CD4-positive, alpha-beta memory T cell (primary cell): ENCODE results near the gene STAT2. TPM values are rescaled to one million over a fixed set of nuclear protein-coding genes. Genes with fewer than 3 reads are reported as not detected.
A peak's percentile ranks its signal among the peaks of the same experiment; 100 is the strongest.
"Not testable (repeated sequence)": the region's sequence is repeated elsewhere in the genome, so short reads cannot be mapped to it uniquely, and the experiment has no call there.

Source experiments
- CTCF ChIA-PET: fragments of 350-600 bp; sonication (Branson Sonifier 250); formaldehyde crosslinking; loops from one replicate; lab custom pipeline; 2021; ENCODE audit warnings: inconsistent platforms; ENCODE audit not compliant: partially characterized antibody; lab: Charles Lee
- POLR2A ChIA-PET: fragments of 350-600 bp; sonication (Branson Sonifier 250); formaldehyde crosslinking; loops from one replicate; lab custom pipeline; 2021; ENCODE audit not compliant: partially characterized antibody; lab: Charles Lee
- DNase-seq, 5 donors: peaks; one replicate each; pipeline versions ENCODE4 v3.0.0 to v3.0.0-alpha.2; 2020 to 2022; ENCODE audit warnings: mixed read lengths in 1 of 5
- H3K27ac ChIP-seq: one replicate; pipeline ENCODE4 v1.7.0; 2013; ENCODE audit warnings: low read depth, low read length
- H3K27me3 ChIP-seq: 2 replicates; pipeline ENCODE4 v1.7.0; 2013; ENCODE audit warnings: mild to moderate bottlenecking, low read length, moderate library complexity; ENCODE audit not compliant: insufficient read depth
- H3K36me3 ChIP-seq: 2 replicates; pipeline ENCODE4 v1.7.0; 2013; ENCODE audit warnings: mild to moderate bottlenecking, low read length, moderate library complexity; ENCODE audit not compliant: insufficient read depth
- H3K4me1 ChIP-seq: 2 replicates; pipeline ENCODE4 v1.7.0; 2013; ENCODE audit warnings: mild to moderate bottlenecking, low read length, moderate library complexity; ENCODE audit not compliant: insufficient read depth
- H3K4me3 ChIP-seq, 2 donors: one replicate each; pipeline ENCODE4 v1.7.0; 2013; ENCODE audit warnings: low read length in 2 of 2, mild to moderate bottlenecking in 1 of 2
- H3K9me3 ChIP-seq, 2 donors: one replicate each; pipeline ENCODE4 v1.7.0; 2013; ENCODE audit warnings: low read length in 2 of 2, control low read depth in 1 of 2; ENCODE audit not compliant: control insufficient read depth in 1 of 2
- H3K27ac Mint-ChIP-seq, 7 donors: one replicate each; pipeline ENCODE4 v1.8.0; 2020 to 2021; ENCODE audit warnings: mixed read lengths in 7 of 7, mild to moderate bottlenecking in 6 of 7, inconsistent platforms in 3 of 7, moderate library complexity in 3 of 7
- H3K27me3 Mint-ChIP-seq, 2 donors: one replicate each; pipeline ENCODE4 v1.8.0; 2020 to 2021; ENCODE audit warnings: mixed read lengths in 2 of 2
- H3K36me3 Mint-ChIP-seq, 2 donors: one replicate each; pipeline ENCODE4 v1.8.0; 2020 to 2021; ENCODE audit warnings: mixed read lengths in 2 of 2, inconsistent platforms in 1 of 2, mild to moderate bottlenecking in 1 of 2
- H3K4me1 Mint-ChIP-seq, 4 donors: one replicate each; pipeline ENCODE4 v1.8.0; 2020 to 2021; ENCODE audit warnings: mixed read lengths in 4 of 4, mild to moderate bottlenecking in 1 of 4
- H3K4me3 Mint-ChIP-seq, 8 donors: one replicate each; pipeline ENCODE4 v1.8.0; 2020 to 2021; ENCODE audit warnings: mixed read lengths in 8 of 8, mild to moderate bottlenecking in 7 of 8, moderate library complexity in 6 of 8, inconsistent platforms in 3 of 8
- H3K9me3 Mint-ChIP-seq, 8 donors: one replicate each; pipeline ENCODE4 v1.8.0; 2020 to 2021; ENCODE audit warnings: mixed read lengths in 8 of 8, mild to moderate bottlenecking in 5 of 8, inconsistent platforms in 3 of 8, moderate library complexity in 1 of 8
- intact Hi-C: fragments of 100-400 bp; cut with micrococcal nuclease; formaldehyde crosslinking; loops from one replicate; pipeline ENCODE4 v1.15.1; 2023
- polyA plus RNA-seq, 2 donors: library from polyadenylated mRNA; unstranded; fragments of 300-500 nt; fragmentation: Illumina TruSeq; gene quantifications; one replicate each; pipeline ENCODE4 v1.2.3, GENCODE V29; 2021
- total RNA-seq, 2 experiments: library from RNA; stranded (reverse); gene quantifications; one replicate each; pipeline ENCODE4 v1.2.3, GENCODE V29; 2021

The STAT2 gene
- total and polyA plus RNA-seq, 4 experiments from 2014 or later, result 74.4 to 193 (median 136) TPM

GRCh38 chr12:56332512-56333196 lies 27.3 kb downstream of the STAT2 start:
- peak overlapping the region; percentile 99 to 100 (median 100) for H3K27ac Mint-ChIP-seq
- Histone ChIP-seq H3K4me3 (peak overlapping the region; percentile 69 to 83), H3K9me3 (no peaks in the 10 kb centered on the region), H3K27ac (peak overlapping the region; percentile 99), H3K4me1 (peaks cover 25% of the 10 kb centered on the region), H3K36me3 (no peaks in the 10 kb centered on the region), H3K27me3 (no peaks in the 10 kb centered on the region)
- peaks cover 0 to 3% (median 0%) of the 10 kb centered on the region in 8 donors for H3K9me3 Mint-ChIP-seq
- intact Hi-C loops, result loop anchor here (1.0 kb wide), 1 partner anchor 16 kb away; no protein-coding TSS in a partner anchor
- peaks cover 0 to 2% of the 10 kb centered on the region in 2 donors for H3K27me3 Mint-ChIP-seq
- H3K36me3 Mint-ChIP-seq, result peaks cover 11 to 24% of the 10 kb centered on the region in 2 donors
- ChIA-PET CTCF (interaction anchor here (0.6 to 4.1 kb wide), 9 partner anchors 12 to 687 kb away, joined by 3 to 24 read pairs (median 4); partner anchors contain the start of genes CNPY2, RNF41 and STAT2), POLR2A (interaction anchor here (0.8 to 14.4 kb wide), 17 partner anchors 10 to 603 kb away, joined by 3 to 264 read pairs (median 5); partner anchors contain the start of genes ANKRD52, APOF, CNPY2 and CS)
- DNase-seq, result no peak
- peaks cover 15 to 38% (median 22%) of the 10 kb centered on the region in 4 donors for H3K4me1 Mint-ChIP-seq
- H3K4me3 Mint-ChIP-seq, result peak overlapping the region; percentile 89 to 99 (median 94)

- ChIA-PET CTCF (no interaction called here), POLR2A (interaction anchor here (0.6 to 1.3 kb wide), 2 partner anchors 15 to 402 kb away, joined by 3 read pairs; partner anchors contain the start of gene CNPY2)
- Mint-ChIP-seq H3K9me3 (peaks cover 0 to 3% (median 0%) of the 10 kb centered on the region in 8 donors), H3K36me3 (peaks cover 22 to 37% of the 10 kb centered on the region in 2 donors), H3K27ac (peak overlapping the region in 5 of 7 donors; percentile 1 to 74 (median 43)), H3K4me1 (peaks cover 15 to 27% (median 20%) of the 10 kb centered on the region in 4 donors), H3K27me3 (peaks cover 0 to 2% of the 10 kb centered on the region in 2 donors), H3K4me3 (peak overlapping the region in 4 of 8 donors; percentile 2 to 44 (median 21))
- peaks cover 20% of the 10 kb centered on the region for H3K4me1 ChIP-seq
- no peak for DNase-seq
- H3K27me3 ChIP-seq, result no peaks in the 10 kb centered on the region
- peaks cover 12% of the 10 kb centered on the region for H3K36me3 ChIP-seq
- no peaks in the 10 kb centered on the region for H3K9me3 ChIP-seq
- no peak overlapping the region for H3K27ac ChIP-seq
- no peak overlapping the region for H3K4me3 ChIP-seq
- intact Hi-C loops, result no loop called here
These were observed 28.9 kb downstream of the STAT2 start for GRCh38 chr12:56330936-56331490.

- Mint-ChIP-seq H3K4me1 (peaks cover 0 to 10% (median 2%) of the 10 kb centered on the region in 4 donors), H3K4me3 (no peak overlapping the region), H3K9me3 (no peaks in the 10 kb centered on the region), H3K36me3 (peaks cover 55 to 66% of the 10 kb centered on the region in 2 donors), H3K27me3 (no peaks in the 10 kb centered on the region), H3K27ac (peak overlapping the region in 2 of 7 donors; percentile 7 to 70)
- Histone ChIP-seq H3K36me3 (peaks cover 52% of the 10 kb centered on the region), H3K4me3 (no peak overlapping the region), H3K27ac (no peak overlapping the region), H3K27me3 (no peaks in the 10 kb centered on the region), H3K9me3 (no peaks in the 10 kb centered on the region), H3K4me1 (no peaks in the 10 kb centered on the region)
- ChIA-PET CTCF (no interaction called here), POLR2A (no interaction called here)
- DNase-seq, result no peak
- intact Hi-C loops, result no loop called here
These were observed 33.4 kb downstream of the STAT2 start for GRCh38 chr12:56326533-56326932.

GRCh38 chr12:56326126-56326525 lies 33.8 kb downstream of the STAT2 start:
- Histone ChIP-seq H3K27ac (no peak overlapping the region), H3K27me3 (no peaks in the 10 kb centered on the region), H3K36me3 (peaks cover 52% of the 10 kb centered on the region), H3K4me3 (no peak overlapping the region), H3K4me1 (no peaks in the 10 kb centered on the region), H3K9me3 (no peaks in the 10 kb centered on the region)
- H3K27ac Mint-ChIP-seq, result peak overlapping the region in 1 of 7 donors; percentile 47
- H3K4me1 Mint-ChIP-seq, result peaks cover 0 to 6% (median 0%) of the 10 kb centered on the region in 4 donors
- peaks cover 51 to 63% of the 10 kb centered on the region in 2 donors for H3K36me3 Mint-ChIP-seq
- H3K9me3 Mint-ChIP-seq, result no peaks in the 10 kb centered on the region
- no peaks in the 10 kb centered on the region for H3K27me3 Mint-ChIP-seq
- intact Hi-C loops, result no loop called here
- no peak for DNase-seq
- no peak overlapping the region for H3K4me3 Mint-ChIP-seq
- POLR2A ChIA-PET, result interaction anchor here (1.4 kb wide), 1 partner anchor 13 kb away, joined by 5 read pairs; the partner anchor contains the start of gene IL23A
- CTCF ChIA-PET, result interaction anchor here (1.4 kb wide), 1 partner anchor 138 kb away, joined by 3 read pairs; no protein-coding TSS in a partner anchor

GRCh38 chr12:56324206-56324605 lies 35.7 kb downstream of the STAT2 start:
- DNase-seq, result no peak
- Mint-ChIP-seq H3K36me3 (peaks cover 54 to 72% of the 10 kb centered on the region in 2 donors), H3K4me1 (peaks cover 0 to 5% (median 0%) of the 10 kb centered on the region in 4 donors), H3K27ac (peak overlapping the region in 2 of 7 donors; percentile 32 to 49), H3K27me3 (no peaks in the 10 kb centered on the region), H3K4me3 (no peak overlapping the region), H3K9me3 (no peaks in the 10 kb centered on the region)
- no peaks in the 10 kb centered on the region for H3K9me3 ChIP-seq
- H3K36me3 ChIP-seq, result peaks cover 55% of the 10 kb centered on the region
- ChIA-PET POLR2A (interaction anchor here (1.4 kb wide), 1 partner anchor 14 kb away, joined by 3 read pairs; the partner anchor contains the start of gene IL23A), CTCF (interaction anchor here (1.1 kb wide), 1 partner anchor 10 kb away, joined by 3 read pairs; no protein-coding TSS in a partner anchor)
- H3K27me3 ChIP-seq, result no peaks in the 10 kb centered on the region
- no peak overlapping the region for H3K4me3 ChIP-seq
- H3K27ac ChIP-seq, result no peak overlapping the region
- H3K4me1 ChIP-seq, result no peaks in the 10 kb centered on the region
- intact Hi-C loops, result no loop called here

GRCh38 chr12:56321610-56322009 lies 38.3 kb downstream of the STAT2 start:
- H3K27me3 Mint-ChIP-seq, H3K4me1 Mint-ChIP-seq, intact Hi-C loops, H3K27me3 ChIP-seq, H3K9me3 ChIP-seq, H3K9me3 Mint-ChIP-seq, H3K27ac ChIP-seq, DNase-seq, H3K27ac Mint-ChIP-seq, POLR2A ChIA-PET, H3K4me3 Mint-ChIP-seq, H3K4me1 ChIP-seq, H3K4me3 ChIP-seq: not testable (repeated sequence)
- H3K36me3 ChIP-seq, result peaks cover 53% of the 10 kb centered on the region
- CTCF ChIA-PET, result interaction anchor here (0.7 kb wide), 2 partner anchors 237 to 965 kb away, joined by 3 read pairs; no protein-coding TSS in a partner anchor
- peaks cover 47 to 60% of the 10 kb centered on the region in 2 donors for H3K36me3 Mint-ChIP-seq
